ENCODE results near the gene CLPTM1L. TPM values are rescaled to one million over a fixed set of nuclear protein-coding genes. Genes with fewer than 3 reads are reported as not detected.

The CLPTM1L gene
- total RNA-seq, 4 donors from 2014 or later: 92.3 to 132 (median 108) TPM

GRCh38 chr5:1390333-1390732, 45.4 kb upstream of the CLPTM1L start:
- no peak for TF ChIP-seq CTCF (IDR thresholded peaks at IDR 0.05; ENCODE audit: low read depth)

GRCh38 chr5:1388383-1388967, 43.6 kb upstream of the CLPTM1L start:
- TF ChIP-seq CTCF (IDR thresholded peaks at IDR 0.05; ENCODE audit: low read depth): no peak

DNA sequence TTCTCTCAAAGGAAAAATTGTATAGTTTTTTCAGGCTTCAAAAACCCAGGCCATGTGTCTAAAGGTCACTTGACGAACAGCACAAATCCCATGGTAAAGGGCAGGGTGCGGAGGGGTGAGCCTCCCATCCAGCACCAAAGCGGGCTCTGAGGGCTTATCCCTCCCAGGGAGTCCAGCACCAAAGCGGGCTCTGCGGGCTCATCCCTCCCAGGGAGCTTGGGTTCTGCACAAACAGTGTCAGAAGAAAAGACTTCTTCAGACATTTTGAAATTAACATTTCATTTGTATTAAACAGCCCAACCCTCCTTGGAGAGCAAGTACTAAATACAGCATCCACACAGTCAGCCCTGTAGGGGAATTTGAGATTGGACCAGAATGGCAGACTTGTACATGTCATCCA, 43.0 kb upstream of the CLPTM1L start:
- TF ChIP-seq CTCF (IDR thresholded peaks at IDR 0.05; ENCODE audit: low read depth): no peak

DNA sequence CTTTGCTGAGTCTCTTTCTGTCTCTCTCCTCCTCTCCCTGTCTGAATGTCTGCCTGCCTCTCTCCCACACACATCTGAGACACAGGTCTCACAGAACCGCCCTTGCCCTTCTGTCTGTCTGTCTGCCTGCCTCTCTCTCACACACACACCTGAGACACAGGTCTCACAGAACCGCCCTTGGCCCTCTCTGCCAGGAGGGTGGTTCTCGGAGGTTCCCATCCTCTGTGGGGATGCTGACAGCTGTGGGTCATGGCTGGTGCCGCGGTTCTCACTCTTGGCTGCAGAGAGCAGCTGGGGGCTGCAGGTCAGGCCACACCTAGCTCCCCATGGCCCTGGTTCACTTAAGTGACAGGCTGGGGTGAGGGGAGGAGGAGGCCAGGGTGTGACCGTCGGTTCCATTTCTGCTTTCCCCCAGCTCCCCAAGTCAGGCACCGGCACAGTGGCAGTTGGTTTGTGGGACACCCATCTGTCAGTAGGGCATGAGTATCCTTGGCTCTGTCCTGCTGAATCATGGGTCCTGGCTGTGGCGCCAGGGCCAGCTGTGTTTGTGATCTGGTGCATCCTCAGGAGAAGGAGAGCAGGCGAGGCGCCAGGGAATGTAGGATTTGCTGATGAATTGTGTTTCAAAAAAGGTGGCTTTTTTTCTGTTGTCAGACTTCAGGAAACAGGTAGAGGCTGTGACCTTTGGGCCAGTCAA, 42.3 kb upstream of the CLPTM1L start:
- TF ChIP-seq CTCF (IDR thresholded peaks at IDR 0.05; ENCODE audit: low read depth): no peak

DNA sequence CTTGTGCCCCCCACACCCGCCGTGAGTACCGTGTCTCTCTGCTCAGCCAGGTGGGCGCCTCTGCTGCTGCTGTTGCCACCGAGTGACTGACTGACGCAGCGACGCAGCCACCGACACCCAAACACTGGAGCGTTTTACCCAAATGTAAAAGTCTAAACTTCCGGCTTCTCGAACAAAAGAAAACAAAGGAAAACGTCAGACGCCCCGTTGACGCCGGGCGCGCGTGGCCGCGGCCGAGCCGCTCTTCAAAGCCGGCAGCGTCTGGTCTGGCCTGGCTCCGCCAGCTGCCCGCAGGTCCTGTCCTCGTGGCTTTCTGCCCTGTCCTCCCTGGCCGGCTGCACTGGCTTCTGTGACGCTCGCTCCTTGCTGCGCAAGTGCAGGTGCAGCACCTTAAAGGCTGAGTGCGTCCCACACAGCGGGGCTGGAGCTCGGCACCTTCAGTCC, 41.4 kb upstream of the CLPTM1L start:
- no peak for TF ChIP-seq CTCF (IDR thresholded peaks at IDR 0.05; ENCODE audit: low read depth)

GRCh38 chr5:1385395-1386273, 40.7 kb upstream of the CLPTM1L start:
- TF ChIP-seq CTCF (IDR thresholded peaks at IDR 0.05; ENCODE audit: low read depth): no peak

- no peak for TF ChIP-seq CTCF (IDR thresholded peaks at IDR 0.05; ENCODE audit: low read depth)
These were observed 39.6 kb upstream of the CLPTM1L start for GRCh38 chr5:1384521-1384920.
